Stimulated activated CD8-positive, alpha-beta memory T cell treated with anti-CD3 and anti-CD28 coated beads, Interleukin-4, amount 100 ng/mL, for 1 hour (primary cell): ENCODE measurements around the gene SENP1.

Source experiments
- DNase-seq, 2 donors: peaks; one replicate each; pipeline ENCODE4 v3.0.0-alpha.2; 2020; ENCODE audit warnings: low read depth in 2 of 2, low spot score in 1 of 2

Gene SENP1

GRCh38 chr12:48001505-48002413 is 104.1 kb downstream of the SENP1 start:
- DNase-seq = no peak

DNA sequence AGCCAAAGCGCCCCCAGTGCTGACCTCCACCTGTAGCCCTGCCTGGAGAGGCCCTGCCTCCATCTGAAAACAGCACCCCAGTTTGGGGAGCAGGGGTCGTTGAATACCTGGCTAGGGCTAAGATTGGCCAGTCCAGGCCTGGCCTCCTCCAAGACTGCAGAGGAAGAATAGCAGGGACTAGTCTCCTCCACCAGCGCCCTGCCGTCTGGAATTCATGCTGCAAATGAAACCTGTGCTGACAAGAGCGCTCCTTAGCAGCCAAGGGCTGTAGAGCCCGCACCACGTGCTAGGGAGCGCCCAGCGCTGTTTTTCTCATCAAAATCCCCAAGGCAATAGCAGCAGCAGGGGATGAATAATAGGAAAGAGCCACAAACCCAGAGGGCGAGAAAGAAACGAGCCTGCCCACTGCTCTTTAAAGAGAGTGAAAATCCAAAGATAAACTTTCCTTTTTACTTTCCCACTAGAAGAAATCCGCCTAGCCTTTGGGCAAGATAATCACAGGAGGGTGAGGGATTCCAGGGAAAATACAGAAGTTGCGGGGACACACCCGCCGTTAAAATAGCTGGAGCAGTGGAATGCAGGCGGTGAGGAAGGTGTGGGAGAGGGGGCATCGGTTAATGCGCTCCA is 104.9 kb downstream of the SENP1 start:
- DNase-seq = no peak

- DNase-seq = no peak
Observed at GRCh38 chr12:47999816-48000215, 106.1 kb downstream of the SENP1 start.

- DNase-seq = no peak
Observed at GRCh38 chr12:47997321-47997720, 108.6 kb downstream of the SENP1 start.

DNA sequence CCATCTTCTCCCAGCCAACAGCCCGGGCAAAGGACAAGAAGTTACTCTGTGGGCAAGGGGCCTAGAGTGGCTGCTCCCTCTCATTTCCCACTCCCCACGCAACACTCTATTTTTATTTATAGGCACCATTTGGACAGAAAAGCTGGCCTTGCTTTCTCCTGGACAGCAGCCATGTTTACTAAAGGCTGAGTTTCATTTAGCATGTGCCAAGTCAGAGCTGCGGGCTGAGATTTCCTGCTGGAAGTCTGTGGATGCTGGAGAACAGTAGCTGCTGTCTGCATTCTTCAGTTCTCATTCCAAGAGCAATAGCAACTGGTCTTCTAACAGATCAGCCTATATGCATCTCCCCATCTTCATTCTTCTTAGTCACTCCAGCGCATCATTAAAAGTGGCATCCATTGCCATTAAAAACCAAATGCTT is 109.9 kb downstream of the SENP1 start:
- DNase-seq = no peak

DNA sequence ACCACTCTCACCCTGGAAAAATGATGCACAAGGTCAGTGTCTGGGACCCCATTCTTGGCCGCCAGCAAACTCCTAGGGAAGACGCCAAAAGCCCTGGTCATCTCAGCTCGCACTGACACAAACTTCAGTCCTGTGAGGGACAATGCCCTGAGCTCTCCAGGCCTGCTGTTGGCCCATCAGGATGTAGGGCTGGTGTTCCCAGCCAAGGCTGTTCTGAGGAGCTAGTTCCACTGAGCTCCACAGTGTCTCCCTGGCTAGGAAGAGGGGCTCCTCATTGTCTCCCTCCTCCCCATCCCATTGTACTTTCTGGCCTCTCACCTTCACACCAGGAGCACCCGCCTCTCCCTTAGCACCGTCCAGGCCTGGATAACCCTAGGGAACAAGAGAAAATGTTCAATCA is 112.4 kb downstream of the SENP1 start:
- DNase-seq = no peak
